Activated CD8-positive, alpha-beta memory T cell treated with anti-CD3 and anti-CD28 coated beads for 36 hours (primary cell): ENCODE results near the gene DLX6. TPM values are rescaled to one million over a fixed set of nuclear protein-coding genes. Genes with fewer than 3 reads are reported as not detected.
"Not testable (repeated sequence)": the region's sequence is repeated elsewhere in the genome, so short reads cannot be mapped to it uniquely, and the experiment has no call there.

ENCODE experiments used
- CTCF ChIA-PET: fragments of 350-600 bp; sonication (Branson Sonifier 250); formaldehyde crosslinking; loops from one replicate; lab custom pipeline; 2021; ENCODE audit warnings: antibody characterized with exemption; lab: Charles Lee
- POLR2A ChIA-PET: fragments of 350-600 bp; sonication (Branson Sonifier 250); formaldehyde crosslinking; loops from one replicate; lab custom pipeline; 2021; ENCODE audit warnings: antibody characterized with exemption; lab: Charles Lee
- total RNA-seq, 2 experiments: library from RNA; stranded (reverse); gene quantifications; one replicate each; pipeline ENCODE4 v1.2.3, GENCODE V29; 2021

The DLX6 gene
- total RNA-seq, 2 experiments from 2014 or later = not detected

DNA sequence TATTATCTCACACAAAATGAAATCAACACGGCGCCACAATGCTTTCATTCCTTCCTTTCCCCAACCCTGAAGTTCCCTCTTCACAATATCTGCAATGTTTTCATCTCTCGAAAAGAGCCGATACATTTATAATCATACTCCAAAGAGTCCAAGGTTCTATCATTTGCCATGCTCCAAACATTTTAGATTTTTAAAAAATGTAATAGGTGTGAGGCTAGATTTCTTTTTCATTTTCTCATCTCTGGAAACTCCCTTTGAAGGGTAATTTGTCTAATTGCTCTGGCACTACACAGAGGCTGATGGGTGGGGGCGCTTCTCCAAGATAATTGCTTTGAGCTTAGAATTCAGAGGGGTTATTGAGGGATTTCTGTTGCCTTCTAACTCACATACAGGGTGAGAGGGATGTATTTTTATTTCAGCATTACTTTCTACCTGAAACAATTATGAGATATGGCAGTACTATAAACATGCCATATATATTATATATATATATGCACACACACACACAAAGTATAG is 14.4 kb downstream of the DLX6 start:
- POLR2A ChIA-PET = no interaction called here
- CTCF ChIA-PET = no interaction called here

DNA sequence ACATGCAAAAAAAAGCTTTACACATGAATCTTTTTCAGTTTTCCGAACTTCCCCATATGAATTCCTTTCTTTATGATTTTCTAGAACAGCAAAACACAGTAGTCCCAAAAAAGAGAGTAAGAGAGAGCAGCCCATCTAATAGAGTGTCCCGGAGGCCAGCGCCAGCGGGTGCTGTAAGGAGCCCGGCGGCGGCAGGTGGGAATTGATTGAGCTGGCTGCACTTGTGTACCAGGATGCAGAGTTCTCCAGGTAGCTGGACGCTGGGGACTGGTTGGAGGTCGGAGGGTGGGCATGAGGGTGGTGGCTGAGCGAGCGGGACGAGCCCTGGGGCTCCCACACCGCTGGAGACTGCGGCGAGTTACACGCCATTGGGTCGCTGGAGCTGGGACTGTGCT is 15.2 kb downstream of the DLX6 start:
- POLR2A ChIA-PET = no interaction called here

GRCh38 chr7:97020996-97021746 is 15.8 kb downstream of the DLX6 start:
- ChIA-PET POLR2A (no interaction called here), CTCF (no interaction called here)

More for the DNA sequence above, 15.2 kb downstream of the DLX6 start:
- CTCF ChIA-PET = no interaction called here

DNA sequence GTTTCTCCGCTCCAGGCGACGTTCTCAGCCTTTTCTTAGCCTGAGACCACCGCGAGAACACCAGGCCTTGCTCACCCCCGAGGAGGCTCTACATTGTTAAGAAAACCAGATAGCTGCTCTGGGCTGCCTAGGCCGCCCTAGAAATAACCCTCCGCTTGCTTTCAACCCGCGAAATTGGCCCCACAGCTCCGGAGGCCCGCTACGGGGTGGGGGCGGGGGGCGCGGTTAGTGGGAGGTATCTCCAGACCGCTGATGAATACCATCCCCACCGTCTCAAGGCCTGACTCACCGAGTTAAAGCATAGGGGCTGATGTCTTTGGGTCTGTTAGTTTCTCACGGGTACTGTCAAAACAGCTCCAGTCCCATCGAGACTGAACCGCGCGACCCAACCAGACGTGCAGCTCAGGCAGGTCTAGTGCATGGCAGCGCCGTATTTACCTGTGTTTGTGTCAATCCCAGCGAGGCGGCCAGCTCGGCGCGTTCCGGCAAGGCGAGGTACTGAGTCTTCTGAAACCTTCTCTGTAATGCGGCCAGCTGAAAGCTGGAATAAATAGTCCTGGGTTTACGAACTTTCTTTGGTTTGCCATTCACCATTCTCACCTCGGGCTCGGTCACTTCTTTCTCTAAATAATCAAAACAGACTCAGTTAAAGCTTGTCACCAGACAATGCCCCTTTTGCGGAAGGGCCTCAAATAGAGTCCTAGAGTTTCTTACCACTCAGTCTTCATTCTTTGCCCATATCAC is 16.6 kb downstream of the DLX6 start:
- ChIA-PET CTCF (no interaction called here), POLR2A (no interaction called here)

DNA sequence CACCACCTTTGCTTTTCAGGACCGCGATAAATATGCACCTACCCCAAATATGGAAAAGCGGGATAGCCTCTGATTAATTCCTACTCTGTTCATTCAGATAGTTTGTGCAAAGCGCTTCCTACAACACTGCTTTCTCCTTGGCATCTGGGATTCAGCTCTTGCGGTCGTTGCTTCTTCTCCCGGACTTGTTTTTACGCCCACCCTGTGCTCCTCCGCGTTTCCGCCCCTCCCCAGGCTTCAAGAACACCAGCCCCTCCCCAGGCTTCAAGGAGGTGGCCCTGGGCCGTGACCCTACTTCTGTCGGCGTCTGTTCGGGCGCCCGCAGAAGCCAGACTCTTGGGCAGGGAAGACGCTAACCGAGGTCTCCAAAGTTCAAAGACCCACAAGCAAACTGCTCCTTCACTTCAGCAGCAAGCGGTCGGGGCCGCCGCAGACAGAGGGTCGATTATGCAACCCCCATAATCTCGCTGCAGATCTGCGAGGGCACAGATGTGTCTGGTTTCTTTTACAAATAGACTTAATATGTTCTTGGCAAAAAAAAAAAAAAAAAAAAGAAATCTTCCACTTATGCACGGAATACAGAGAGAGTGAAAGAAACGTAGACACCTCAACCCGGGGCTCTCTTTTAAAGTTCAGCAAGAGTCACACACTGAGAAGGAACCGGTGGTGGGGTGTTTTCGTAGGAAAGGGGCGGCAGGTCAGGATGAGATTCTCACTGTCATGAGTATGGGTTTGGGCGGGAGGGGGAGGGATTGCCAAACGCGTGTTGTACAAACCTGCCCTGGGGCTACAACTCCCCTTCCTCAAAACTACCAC is 17.3 kb downstream of the DLX6 start:
- POLR2A ChIA-PET = no interaction called here
- CTCF ChIA-PET = no interaction called here

GRCh38 chr7:97024209-97025129 is 19.1 kb downstream of the DLX6 start, which contains the start of gene DLX5:
Gene DLX5, minus strand, starts transcription at chr7:97024831. Its CDS starts 208 bp downstream, at chr7:97024623.
- ChIA-PET CTCF (interaction anchor here (0.8 kb wide), 1 partner anchor 18 kb away, joined by 3 read pairs; no protein-coding TSS in a partner anchor), POLR2A (interaction anchor here (0.7 kb wide), 1 partner anchor 1174 kb away, joined by 3 read pairs; no protein-coding TSS in a partner anchor)

DNA sequence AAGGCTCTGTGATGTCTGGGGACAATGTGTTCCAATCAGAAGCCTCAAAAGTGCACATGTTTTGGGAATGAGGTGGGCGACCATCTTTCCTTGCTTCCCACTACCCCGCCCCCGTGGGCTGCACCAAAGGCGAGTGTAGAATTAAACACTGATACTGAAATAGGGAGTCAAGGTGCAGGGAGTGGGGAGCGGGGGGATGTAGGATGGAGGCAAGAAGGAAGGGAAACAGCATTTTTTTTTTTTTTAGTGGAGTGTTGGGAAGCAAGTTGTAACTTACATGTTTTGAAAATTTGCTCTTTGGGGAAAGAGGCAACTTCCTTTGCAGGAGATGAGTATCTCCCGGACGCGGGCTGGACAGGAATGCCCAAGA is 19.8 kb downstream of the DLX6 start:
- ChIA-PET POLR2A (no interaction called here), CTCF (no interaction called here)

DNA sequence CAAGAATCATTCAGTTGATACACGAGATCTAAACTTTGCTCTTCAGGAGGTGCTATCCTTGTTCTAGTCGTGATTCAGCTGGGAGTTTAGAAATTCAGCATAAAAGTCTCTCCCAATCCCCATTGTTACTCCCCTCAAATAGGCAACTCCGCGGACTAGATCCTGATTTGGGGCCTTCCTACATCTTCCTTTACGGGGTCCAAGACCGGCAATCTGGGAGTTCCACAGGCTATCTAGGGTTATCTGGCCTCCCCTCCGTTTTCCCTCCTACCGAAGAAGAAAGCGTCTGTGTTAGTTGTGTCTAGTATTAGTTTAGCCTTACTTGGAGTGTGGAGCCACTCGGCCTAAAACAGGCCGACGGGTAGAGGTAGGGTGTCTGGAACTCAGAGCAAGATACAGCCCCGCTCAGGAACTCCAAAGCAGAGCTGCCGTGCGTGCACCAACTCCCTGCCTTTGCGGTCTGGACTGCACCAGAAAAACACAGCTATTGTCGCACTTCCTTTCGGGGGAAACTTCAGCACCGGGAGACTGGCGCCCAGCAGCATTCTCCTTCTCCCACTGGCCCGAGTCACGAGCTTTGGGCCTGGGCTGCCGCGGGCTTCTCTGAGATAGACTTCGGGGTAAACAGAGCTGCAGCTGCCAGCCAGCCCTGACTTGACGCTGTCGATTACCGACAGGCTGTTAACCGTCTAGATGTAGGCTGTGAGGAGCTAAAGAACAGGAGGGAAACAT is 20.8 kb downstream of the DLX6 start:
- ChIA-PET CTCF (interaction anchor here (1.1 to 2.0 kb wide), 3 partner anchors 11 to 615 kb away, joined by 3 to 10 read pairs (median 5); no protein-coding TSS in a partner anchor), POLR2A (no interaction called here)

DNA sequence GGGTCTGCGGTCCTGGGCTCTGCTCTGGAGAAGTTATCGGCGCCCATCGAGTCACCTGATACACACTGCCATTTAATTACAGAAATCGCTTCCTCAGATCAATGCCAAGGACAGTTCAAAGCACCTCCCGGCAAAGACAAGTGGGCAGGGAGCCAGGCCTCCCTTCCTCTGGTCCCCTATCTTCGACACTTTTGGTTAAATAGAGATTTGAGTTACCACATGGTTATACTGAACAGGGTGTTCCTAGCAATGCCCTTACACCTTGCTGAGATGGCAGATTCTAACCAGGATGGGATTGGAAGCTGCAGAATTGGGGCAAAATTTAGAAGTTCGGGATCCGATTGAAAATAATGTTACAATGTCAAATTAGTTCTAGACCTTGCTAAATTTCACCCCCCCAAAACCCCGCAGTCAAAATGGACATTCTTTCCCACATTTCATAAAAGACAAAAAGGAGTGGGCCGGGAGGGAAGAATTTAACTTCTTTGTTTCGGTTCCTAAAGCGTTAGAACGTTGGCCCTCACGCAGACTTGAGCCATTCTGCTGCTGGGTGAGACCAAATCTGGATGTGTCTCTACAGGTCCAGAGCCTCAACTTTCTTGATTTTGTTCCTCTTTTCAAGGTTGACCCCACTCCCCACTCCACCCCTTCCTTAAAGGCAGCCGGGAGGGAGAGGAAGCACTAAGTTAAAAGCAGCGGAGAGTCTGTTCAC is 21.5 kb downstream of the DLX6 start:
- ChIA-PET POLR2A (interaction anchor here (0.6 kb wide), 1 partner anchor 26 kb away, joined by 4 read pairs; no protein-coding TSS in a partner anchor), CTCF (interaction anchor here (0.6 to 2.0 kb wide), 13 partner anchors 11 to 1110 kb away, joined by 3 to 10 read pairs (median 4); no protein-coding TSS in a partner anchor)

DNA sequence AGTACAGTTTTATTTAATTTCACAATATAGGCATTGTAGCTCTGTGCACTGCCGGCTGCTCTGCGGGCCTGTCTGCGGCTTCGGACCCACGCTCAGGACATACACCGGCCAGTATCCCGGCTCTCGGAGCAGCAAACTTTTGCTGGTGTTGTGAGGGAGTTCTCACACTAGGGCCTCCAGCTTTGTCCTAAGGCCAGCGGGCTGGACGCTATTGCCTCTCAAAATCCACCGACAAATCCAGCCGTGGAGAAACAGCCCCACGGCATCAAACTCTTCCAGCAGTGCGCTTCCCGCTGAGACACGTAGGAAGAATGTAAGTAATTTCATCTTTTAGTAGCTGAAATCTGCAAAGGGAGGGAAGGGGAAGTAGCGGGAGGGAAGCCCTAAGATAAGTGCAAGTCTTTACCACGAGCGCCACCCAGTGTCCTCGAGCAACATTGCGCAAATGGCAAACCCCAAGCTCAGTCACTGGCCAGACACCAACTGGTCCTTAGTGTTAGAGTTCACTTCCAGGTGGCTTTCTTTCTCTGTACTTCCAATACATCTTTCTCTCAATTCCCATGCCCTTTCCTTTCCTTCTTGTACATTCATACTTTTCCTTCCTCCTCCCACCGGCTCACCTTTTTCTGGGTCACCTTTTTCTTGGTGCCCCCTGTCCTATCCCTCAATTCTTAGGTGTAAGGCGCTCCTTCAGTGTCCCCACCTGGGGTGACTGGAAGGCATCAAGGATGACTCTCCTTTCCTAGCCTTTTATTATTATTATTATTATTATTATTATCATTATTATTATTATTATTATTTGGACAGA is 22.3 kb downstream of the DLX6 start:
- POLR2A ChIA-PET = interaction anchor here (0.5 to 0.6 kb wide), 3 partner anchors 27 to 134 kb away, joined by 3 to 4 read pairs (median 3); no protein-coding TSS in a partner anchor

GRCh38 chr7:97034213-97034852 is 29.0 kb downstream of the DLX6 start:
- CTCF ChIA-PET, POLR2A ChIA-PET: not testable (repeated sequence)

More for the DNA sequence above, 22.3 kb downstream of the DLX6 start:
- CTCF ChIA-PET = interaction anchor here (0.6 to 2.0 kb wide), 14 partner anchors 14 to 1111 kb away, joined by 3 to 10 read pairs (median 4); no protein-coding TSS in a partner anchor

- ChIA-PET POLR2A (no interaction called here), CTCF (no interaction called here)
Observed at GRCh38 chr7:97039374-97040065, 34.2 kb downstream of the DLX6 start.

DNA sequence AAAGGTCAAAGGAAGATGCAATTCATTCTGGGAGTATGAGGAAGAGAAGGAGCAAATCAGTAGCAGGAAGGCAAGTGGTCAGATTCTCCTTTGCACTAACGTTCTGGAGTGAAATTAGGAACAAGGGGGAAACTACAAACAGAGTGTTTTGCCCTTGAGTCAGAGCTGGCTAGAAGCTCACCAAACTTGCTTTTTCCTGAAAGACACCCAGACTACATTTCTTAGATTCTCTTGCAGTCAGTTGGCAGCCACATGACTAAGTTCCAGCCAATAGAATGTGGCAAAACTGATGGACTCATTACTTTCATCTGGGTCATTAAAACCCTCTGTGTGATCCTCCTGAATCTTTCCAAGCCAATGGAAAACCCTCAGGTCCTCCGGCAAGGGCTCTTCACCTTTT is 37.9 kb downstream of the DLX6 start:
- POLR2A ChIA-PET = no interaction called here
- CTCF ChIA-PET = no interaction called here
